MCF 10A (cell line): ENCODE measurements around the gene MAP2K3. TPM values are rescaled to one million over a fixed set of nuclear protein-coding genes. Genes with fewer than 3 reads are reported as not detected.
"Not testable (repeated sequence)": the region's sequence is repeated elsewhere in the genome, so short reads cannot be mapped to it uniquely, and the experiment has no call there.

Source experiments
- BruUV-seq: library from RNA; stranded (reverse); fragments of 400-500 nt; replicated peaks from 2 replicates; lab custom pipeline; 2021; lab: Mats Ljungman, UMichigan
- CTCF ChIA-PET: fragments of 300-600 bp; sonication (Branson Sonifier 250); formaldehyde crosslinking; extraction: SDS; loops from one replicate; lab custom pipeline; 2021; ENCODE audit warnings: antibody characterized with exemption, inconsistent platforms; lab: Yijun Ruan, JAX
- POLR2A ChIA-PET: fragments of 300-600, 350-650 bp; sonication (Branson Sonifier 250); formaldehyde crosslinking; extraction: SDS; loops from one replicate; lab custom pipeline; 2020; ENCODE audit warnings: antibody characterized with exemption, inconsistent platforms; lab: Yijun Ruan, JAX
- DNase-seq: peaks from one replicate; pipeline ENCODE4 v3.0.0-alpha.2; 2018; ENCODE audit not compliant: unreplicated experiment
- H3K27ac Mint-ChIP-seq: one replicate; pipeline ENCODE4 v1.8.0; 2022; ENCODE audit warnings: mild to moderate bottlenecking, low read depth, mixed read lengths; ENCODE audit not compliant: unreplicated experiment
- H3K27me3 Mint-ChIP-seq: one replicate; pipeline ENCODE4 v1.8.0; 2022; ENCODE audit warnings: mixed read lengths; ENCODE audit not compliant: insufficient read depth, unreplicated experiment
- H3K36me3 Mint-ChIP-seq: one replicate; pipeline ENCODE4 v1.8.0; 2022; ENCODE audit warnings: mild to moderate bottlenecking, moderate library complexity, mixed read lengths; ENCODE audit not compliant: insufficient read depth, unreplicated experiment
- H3K4me1 Mint-ChIP-seq: one replicate; pipeline ENCODE4 v1.8.0; 2022; ENCODE audit warnings: mixed read lengths; ENCODE audit not compliant: insufficient read depth, unreplicated experiment
- H3K4me3 Mint-ChIP-seq: one replicate; pipeline ENCODE4 v1.8.0; 2022; ENCODE audit warnings: mild to moderate bottlenecking, moderate library complexity, mixed read lengths; ENCODE audit not compliant: unreplicated experiment
- H3K9me3 Mint-ChIP-seq: one replicate; pipeline ENCODE4 v1.8.0; 2022; ENCODE audit warnings: mixed read lengths; ENCODE audit not compliant: unreplicated experiment
- CTCF ChIP-seq: fragments of 200-600 bp; IDR thresholded peaks from one replicate; pipeline ENCODE4 v1.8.0; 2022; ENCODE audit warnings: antibody characterized with exemption, mild to moderate bottlenecking; ENCODE audit not compliant: unreplicated experiment
- intact Hi-C: fragments of 100-400 bp; cut with micrococcal nuclease; formaldehyde crosslinking; loops from 2 replicates; pipeline ENCODE4 v1.14.1; 2022
- total RNA-seq: library from RNA; stranded (reverse); gene quantifications from 2 replicates; pipeline ENCODE4 v1.2.3, GENCODE V29; 2022

MAP2K3 gene
- total RNA-seq, 1 experiment from 2014 or later = 45.2 TPM

DNA sequence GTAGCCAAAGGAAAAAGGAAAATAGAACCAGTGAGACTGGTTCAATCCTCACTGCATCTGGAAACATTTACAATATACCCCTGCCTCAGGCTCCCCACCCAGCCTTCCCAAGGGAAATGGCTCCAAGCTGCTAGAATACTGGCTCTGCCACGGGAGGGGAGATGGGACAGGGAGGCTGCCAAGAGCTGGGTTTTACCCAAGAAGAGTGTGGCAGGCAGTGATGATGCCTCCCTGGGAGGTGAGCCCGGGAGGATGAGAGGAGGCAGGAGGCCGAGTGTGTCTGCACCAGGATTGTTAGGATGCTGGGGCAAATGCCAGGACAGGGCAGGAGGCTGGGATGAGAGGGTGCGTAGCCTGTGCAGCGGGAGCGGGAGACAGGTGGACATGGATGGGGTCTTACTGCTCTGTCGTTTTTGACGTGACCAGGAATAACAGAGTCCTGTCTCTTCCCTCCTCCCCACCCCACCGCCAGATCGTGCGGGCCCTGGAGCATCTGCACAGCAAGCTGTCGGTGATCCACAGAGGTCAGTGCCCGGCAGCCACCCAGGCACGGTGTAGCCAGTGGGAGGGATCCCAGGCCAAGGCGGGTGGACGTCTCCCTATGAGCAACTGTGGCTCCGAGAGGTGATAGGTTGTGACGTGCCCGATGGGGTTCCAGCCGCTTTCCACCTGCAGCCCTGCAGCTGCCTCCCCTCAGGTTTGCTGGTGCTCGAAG lies 18.4 kb downstream of the MAP2K3 start:
- H3K36me3 Mint-ChIP-seq = peaks cover 49% of the 10 kb centered on the region
- ChIA-PET CTCF (interaction anchor here (0.6 kb wide), 1 partner anchor 66 kb away, joined by 3 read pairs; no protein-coding TSS in a partner anchor), POLR2A (no interaction called here)
- TF ChIP-seq CTCF = no peak
- H3K9me3 Mint-ChIP-seq = no peaks in the 10 kb centered on the region
- no peak overlapping the region for H3K27ac Mint-ChIP-seq
- no TSS peak for BruUV-seq
- no peak overlapping the region for H3K4me3 Mint-ChIP-seq
- no peaks in the 10 kb centered on the region for H3K4me1 Mint-ChIP-seq
- no peaks in the 10 kb centered on the region for H3K27me3 Mint-ChIP-seq
- intact Hi-C loops = no loop called here
- no peak for DNase-seq

GRCh38 chr17:21303441-21304065 lies 19.0 kb downstream of the MAP2K3 start:
- ChIA-PET CTCF (interaction anchor here (1.0 kb wide), 1 partner anchor 16 kb away, joined by 3 read pairs; no protein-coding TSS in a partner anchor), POLR2A (no interaction called here)
- peaks cover 54% of the 10 kb centered on the region for H3K36me3 Mint-ChIP-seq
- no peaks in the 10 kb centered on the region for H3K4me1 Mint-ChIP-seq
- H3K4me3 Mint-ChIP-seq = no peak overlapping the region
- no peaks in the 10 kb centered on the region for H3K27me3 Mint-ChIP-seq
- no peak overlapping the region for H3K27ac Mint-ChIP-seq
- no peak for TF ChIP-seq CTCF
- H3K9me3 Mint-ChIP-seq = peaks cover 2% of the 10 kb centered on the region
- no peak for DNase-seq
- intact Hi-C loops = no loop called here
- BruUV-seq = no TSS peak

DNA sequence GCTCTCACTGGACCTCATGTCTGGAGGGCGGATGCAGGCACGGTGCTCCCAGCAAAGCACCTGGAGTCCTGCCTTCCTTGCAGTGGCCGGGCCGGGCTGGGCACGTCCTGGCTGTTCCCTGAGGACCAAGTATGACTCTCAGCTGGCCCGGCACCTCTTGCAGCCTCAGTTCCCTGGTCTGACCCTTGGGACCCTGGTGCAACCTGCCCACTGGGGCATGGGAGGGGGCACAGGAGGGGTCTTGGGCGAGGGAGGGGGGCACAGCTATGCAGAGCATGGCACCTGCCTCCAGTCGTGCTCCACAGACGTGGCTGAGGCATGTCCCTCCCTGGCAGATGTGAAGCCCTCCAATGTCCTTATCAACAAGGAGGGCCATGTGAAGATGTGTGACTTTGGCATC lies 19.6 kb downstream of the MAP2K3 start:
- Mint-ChIP-seq H3K4me1 (no peaks in the 10 kb centered on the region), H3K27me3 (no peaks in the 10 kb centered on the region), H3K9me3 (peaks cover 7% of the 10 kb centered on the region), H3K27ac (no peak overlapping the region), H3K4me3 (no peak overlapping the region), H3K36me3 (peaks cover 54% of the 10 kb centered on the region)
- ChIA-PET POLR2A (no interaction called here), CTCF (interaction anchor here (1.0 kb wide), 1 partner anchor 16 kb away, joined by 3 read pairs; no protein-coding TSS in a partner anchor)
- no peak for DNase-seq
- intact Hi-C loops = no loop called here
- no peak for TF ChIP-seq CTCF
- BruUV-seq = no TSS peak

DNA sequence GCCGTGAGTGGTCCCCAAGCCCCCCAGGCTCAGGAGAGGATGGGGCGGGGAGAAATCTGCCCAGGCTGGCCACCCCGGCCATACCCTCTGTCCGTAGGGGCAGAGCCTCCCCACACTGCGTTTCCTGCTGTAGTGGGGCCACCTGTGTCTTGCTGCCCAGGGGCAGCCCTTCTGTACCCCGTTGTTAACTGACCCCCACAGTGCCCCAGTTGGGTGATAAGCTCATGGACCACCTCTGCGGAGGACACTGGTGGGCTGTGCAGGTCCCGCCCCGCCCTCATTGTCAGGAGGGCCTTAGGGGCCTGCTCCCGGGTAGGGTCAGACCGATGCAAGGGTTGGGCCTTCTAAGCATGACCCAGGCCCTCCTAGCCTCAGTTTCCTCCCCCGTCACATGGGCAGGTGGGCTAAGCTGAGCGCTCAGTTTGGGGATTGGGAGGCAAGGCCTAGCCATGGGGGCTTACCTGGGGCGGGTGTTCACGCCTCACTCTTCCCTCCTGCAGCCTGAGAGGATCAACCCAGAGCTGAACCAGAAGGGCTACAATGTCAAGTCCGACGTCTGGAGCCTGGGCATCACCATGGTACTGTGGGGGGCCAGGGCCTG lies 20.1 kb downstream of the MAP2K3 start:
- DNase-seq, H3K9me3 Mint-ChIP-seq, intact Hi-C loops, H3K4me3 Mint-ChIP-seq, H3K27ac Mint-ChIP-seq, H3K27me3 Mint-ChIP-seq, POLR2A ChIA-PET, H3K4me1 Mint-ChIP-seq, BruUV-seq: not testable (repeated sequence)
- CTCF ChIA-PET = interaction anchor here (1.0 kb wide), 1 partner anchor 15 kb away, joined by 3 read pairs; no protein-coding TSS in a partner anchor
- peaks cover 55% of the 10 kb centered on the region for H3K36me3 Mint-ChIP-seq

- POLR2A ChIA-PET = not testable (repeated sequence)
These were observed 21.1 kb downstream of the MAP2K3 start for GRCh38 chr17:21305431-21306180.

GRCh38 chr17:21306611-21307272 lies 22.2 kb downstream of the MAP2K3 start:
- ChIA-PET CTCF (interaction anchor here (0.7 to 1.3 kb wide), 3 partner anchors 20 to 28 kb away, joined by 3 read pairs; no protein-coding TSS in a partner anchor), POLR2A (interaction anchor here (0.9 kb wide), 1 partner anchor 474 kb away, joined by 4 read pairs; no protein-coding TSS in a partner anchor)
- H3K9me3 Mint-ChIP-seq, H3K4me1 Mint-ChIP-seq, BruUV-seq, H3K27ac Mint-ChIP-seq, intact Hi-C loops, DNase-seq, H3K27me3 Mint-ChIP-seq, H3K4me3 Mint-ChIP-seq: not testable (repeated sequence)
- peaks cover 68% of the 10 kb centered on the region for H3K36me3 Mint-ChIP-seq

More at GRCh38 chr17:21305431-21306180, 21.1 kb downstream of the MAP2K3 start:
- peaks cover 59% of the 10 kb centered on the region for H3K36me3 Mint-ChIP-seq
- CTCF ChIA-PET = interaction anchor here (0.7 kb wide), 1 partner anchor 22 kb away, joined by 3 read pairs; no protein-coding TSS in a partner anchor
- BruUV-seq, H3K27me3 Mint-ChIP-seq, H3K9me3 Mint-ChIP-seq, DNase-seq, H3K4me3 Mint-ChIP-seq, H3K27ac Mint-ChIP-seq, intact Hi-C loops, H3K4me1 Mint-ChIP-seq: not testable (repeated sequence)
